ENCODE data around the gene STX4.
"Not testable (repeated sequence)": the region's sequence is repeated elsewhere in the genome, so short reads cannot be mapped to it uniquely, and the experiment has no call there.

The STX4 gene

DNA sequence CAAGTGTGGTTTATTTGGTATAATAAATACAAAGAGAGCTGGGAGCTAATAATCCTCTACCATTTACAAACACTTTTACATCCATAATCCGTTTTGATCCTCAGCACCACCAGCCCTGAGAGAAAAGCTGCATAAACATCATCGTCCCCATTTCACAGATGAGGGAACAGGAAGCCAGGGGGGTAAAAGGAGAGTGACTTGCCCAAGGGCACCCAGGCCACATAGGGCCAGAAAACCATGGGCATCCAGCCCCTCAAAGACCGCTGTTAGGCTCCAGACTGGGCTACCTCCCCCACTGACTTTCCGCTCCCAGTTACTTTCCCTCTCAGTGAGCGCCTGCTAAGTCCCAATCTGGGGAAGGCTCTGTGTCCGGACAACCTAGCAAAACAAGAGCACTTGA, 29.6 kb upstream of the STX4 start:
- TF ChIP-seq JUND (IDR thresholded peaks at IDR 0.05; ENCODE audit: low read depth): no peak
- in situ Hi-C loops (cut with HindIII; ENCODE audit: low pct_unique_long_range_greater_than_20kb, low sequenced_read_pairs): no loop called here

GRCh38 chr16:31004658-31005057, 28.7 kb upstream of the STX4 start:
- no peak for DNase-seq (ENCODE audit: low read depth in 1 of 2, low spot score in 1 of 2)
- in situ Hi-C loops (cut with HindIII; ENCODE audit: low pct_unique_long_range_greater_than_20kb, low sequenced_read_pairs): no loop called here
- no peak for TF ChIP-seq JUND (IDR thresholded peaks at IDR 0.05; ENCODE audit: low read depth)

More for the DNA sequence above, 29.6 kb upstream of the STX4 start:
- DNase-seq (ENCODE audit: low read depth in 1 of 2, low spot score in 1 of 2): no peak

DNA sequence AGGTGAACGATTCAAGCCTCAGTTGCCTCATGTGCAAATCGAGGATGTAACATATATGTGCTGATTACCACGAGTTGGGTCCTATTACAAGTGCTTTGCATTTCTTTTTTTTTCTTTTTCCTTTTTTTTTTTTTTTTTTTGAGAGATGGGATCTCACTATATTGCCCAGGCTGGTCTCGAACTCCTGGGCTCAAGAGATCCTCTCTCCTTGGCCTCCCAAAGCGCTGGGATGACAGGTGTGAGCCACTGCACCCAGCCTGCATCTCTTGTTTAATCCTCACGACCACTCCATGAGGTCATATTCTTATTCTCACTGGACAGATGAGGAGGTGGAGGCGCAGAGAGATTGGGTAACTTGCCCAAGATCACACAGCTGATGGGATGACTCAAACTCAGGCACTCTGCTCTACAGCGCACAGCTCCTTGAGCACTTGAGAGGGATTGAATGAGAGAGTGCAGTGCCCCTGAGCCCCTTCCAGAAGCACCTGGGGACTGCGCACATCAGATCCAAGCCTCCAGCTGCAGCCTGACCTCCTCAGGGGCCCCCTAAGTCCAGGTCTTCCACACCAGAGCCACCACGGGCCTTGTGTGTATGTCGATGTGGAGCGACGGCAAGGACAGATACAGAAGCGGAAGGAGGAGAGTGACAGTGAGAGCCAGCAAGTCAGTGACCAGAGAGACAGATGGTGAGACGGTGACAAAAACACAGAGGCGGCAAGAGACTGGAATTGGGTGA, 27.8 kb upstream of the STX4 start:
- DNase-seq (ENCODE audit: low read depth in 1 of 2, low spot score in 1 of 2): no peak
- in situ Hi-C loops (cut with HindIII; ENCODE audit: low pct_unique_long_range_greater_than_20kb, low sequenced_read_pairs): no loop called here
- TF ChIP-seq JUND (IDR thresholded peaks at IDR 0.05; ENCODE audit: low read depth): no peak

GRCh38 chr16:31006086-31006385, 27.3 kb upstream of the STX4 start:
- no peak for DNase-seq (ENCODE audit: low read depth in 1 of 2, low spot score in 1 of 2)
- TF ChIP-seq JUND (IDR thresholded peaks at IDR 0.05; ENCODE audit: low read depth): no peak
- in situ Hi-C loops (cut with HindIII; ENCODE audit: low pct_unique_long_range_greater_than_20kb, low sequenced_read_pairs): no loop called here

GRCh38 chr16:31006589-31006988, 26.8 kb upstream of the STX4 start:
- in situ Hi-C loops (cut with HindIII; ENCODE audit: low pct_unique_long_range_greater_than_20kb, low sequenced_read_pairs): no loop called here
- no peak for DNase-seq (ENCODE audit: low read depth in 1 of 2, low spot score in 1 of 2)
- TF ChIP-seq JUND (IDR thresholded peaks at IDR 0.05; ENCODE audit: low read depth): no peak

DNA sequence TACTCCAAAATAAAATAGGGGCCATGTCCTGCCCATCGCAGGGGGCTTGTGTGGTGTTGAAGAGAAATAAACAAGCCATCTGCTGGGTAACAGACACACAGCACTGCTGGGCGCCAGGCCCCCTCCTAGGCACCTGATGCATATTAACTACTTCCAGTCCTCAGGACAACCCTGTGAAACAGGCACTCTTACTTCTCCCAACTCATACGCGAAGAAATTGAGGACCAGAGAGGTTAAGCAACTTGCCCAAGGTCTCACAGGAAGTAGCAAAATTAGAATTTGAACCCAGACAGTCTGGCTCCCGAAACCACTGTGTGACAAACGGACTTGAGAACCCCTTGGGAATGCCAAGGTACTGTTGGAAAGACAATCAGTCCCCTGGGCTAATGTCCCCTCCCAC, 25.7 kb upstream of the STX4 start:
- TF ChIP-seq JUND (IDR thresholded peaks at IDR 0.05; ENCODE audit: low read depth): no peak
- no peak for DNase-seq (ENCODE audit: low read depth in 1 of 2, low spot score in 1 of 2)
- in situ Hi-C loops (cut with HindIII; ENCODE audit: low pct_unique_long_range_greater_than_20kb, low sequenced_read_pairs): no loop called here

DNA sequence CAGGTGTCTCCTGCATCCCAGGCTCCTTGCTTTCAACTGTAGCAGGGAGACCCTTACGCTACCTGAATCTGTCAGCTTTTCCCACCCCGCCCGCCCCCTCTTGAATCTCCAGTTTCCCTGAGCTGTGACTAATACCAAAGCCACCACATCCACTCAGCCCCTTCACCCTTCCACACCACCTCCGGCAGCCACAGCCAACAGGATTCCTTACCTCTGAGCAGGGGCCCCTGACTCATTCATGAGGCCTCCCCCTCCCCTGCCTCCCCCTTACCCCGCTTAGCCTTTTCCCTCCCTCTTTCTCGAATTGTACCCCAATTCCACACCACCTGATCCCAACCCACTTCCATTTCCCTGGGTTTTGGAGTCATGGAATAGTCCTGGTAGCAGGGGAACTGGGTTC, 25.2 kb upstream of the STX4 start:
- in situ Hi-C loops (cut with HindIII; ENCODE audit: low pct_unique_long_range_greater_than_20kb, low sequenced_read_pairs): no loop called here
- no peak for DNase-seq (ENCODE audit: low read depth in 1 of 2, low spot score in 1 of 2)
- TF ChIP-seq JUND (IDR thresholded peaks at IDR 0.05; ENCODE audit: low read depth): no peak

- TF ChIP-seq JUND (IDR thresholded peaks at IDR 0.05; ENCODE audit: low read depth): no peak
- DNase-seq (ENCODE audit: low read depth in 1 of 2, low spot score in 1 of 2): no peak
- in situ Hi-C loops (cut with HindIII; ENCODE audit: low pct_unique_long_range_greater_than_20kb, low sequenced_read_pairs): no loop called here
These were observed 24.8 kb upstream of the STX4 start for GRCh38 chr16:31008551-31008950.

GRCh38 chr16:31009120-31009519, 24.2 kb upstream of the STX4 start:
- no peak for DNase-seq (ENCODE audit: low read depth in 1 of 2, low spot score in 1 of 2)
- TF ChIP-seq JUND (IDR thresholded peaks at IDR 0.05; ENCODE audit: low read depth): no peak
- in situ Hi-C loops (cut with HindIII; ENCODE audit: low pct_unique_long_range_greater_than_20kb, low sequenced_read_pairs): no loop called here

GRCh38 chr16:31009894-31010584, 23.3 kb upstream of the STX4 start:
- DNase-seq (ENCODE audit: low read depth in 1 of 2, low spot score in 1 of 2): no peak
- in situ Hi-C loops (cut with HindIII; ENCODE audit: low pct_unique_long_range_greater_than_20kb, low sequenced_read_pairs): no loop called here
- no peak for TF ChIP-seq JUND (IDR thresholded peaks at IDR 0.05; ENCODE audit: low read depth)

- in situ Hi-C loops (cut with HindIII; ENCODE audit: low pct_unique_long_range_greater_than_20kb, low sequenced_read_pairs): no loop called here
- no peak for TF ChIP-seq JUND (IDR thresholded peaks at IDR 0.05; ENCODE audit: low read depth)
- no peak for DNase-seq (ENCODE audit: low read depth in 1 of 2, low spot score in 1 of 2)
These were observed 22.6 kb upstream of the STX4 start, which contains the start of gene STX1B for GRCh38 chr16:31010585-31011325. STX1B (minus strand) TSS chr16:31010638; CDS start chr16:31010396, 242 bp downstream.

- DNase-seq (ENCODE audit: low read depth in 1 of 2, low spot score in 1 of 2); in situ Hi-C loops (cut with HindIII; ENCODE audit: low pct_unique_long_range_greater_than_20kb, low sequenced_read_pairs): not testable (repeated sequence)
These were observed 21.5 kb upstream of the STX4 start for GRCh38 chr16:31011815-31012214.

GRCh38 chr16:31013292-31013691, 20.1 kb upstream of the STX4 start:
- in situ Hi-C loops (cut with HindIII; ENCODE audit: low pct_unique_long_range_greater_than_20kb, low sequenced_read_pairs); DNase-seq (ENCODE audit: low read depth in 1 of 2, low spot score in 1 of 2): not testable (repeated sequence)

Measured in T47D (cell line).